Heart right ventricle (tissue), 16 donors: Measurements from ENCODE around the gene FALEC. TPM values are rescaled to one million over a fixed set of nuclear protein-coding genes. Genes with fewer than 3 reads are reported as not detected.

Source experiments
- ATAC-seq, 8 donors: fragments of 200-7000 bp; cut with Tn5 transposase; one replicate each; pipeline ENCODE4 v1.9.1; 2020; ENCODE audit warnings: mild to moderate bottlenecking in 8 of 8, moderate library complexity in 8 of 8, moderate number of reproducible peaks in 1 of 8
- DNase-seq, 2 donors: peaks; one replicate each; pipeline ENCODE4 v3.0.0-alpha.2; 2020
- H3K27ac ChIP-seq, 10 donors: fragments of 200-600 bp; sonication (generic) in 2 of 10; one replicate each; pipeline versions ENCODE4 v1.5.0 to v1.8.0; 2020 to 2022; ENCODE audit warnings: mild to moderate bottlenecking in 3 of 10
- H3K27me3 ChIP-seq, 7 donors: fragments of 200-600 bp; one replicate each; pipeline ENCODE4 v1.8.0; 2021 to 2022; ENCODE audit warnings: mild to moderate bottlenecking in 2 of 7
- H3K36me3 ChIP-seq, 9 donors: fragments of 200-600 bp; sonication (generic) in 1 of 9; one replicate each; pipeline versions ENCODE4 v1.5.0 to v1.8.0; 2020 to 2022; ENCODE audit warnings: mild to moderate bottlenecking in 2 of 9
- H3K4me1 ChIP-seq, 9 donors: fragments of 200-600 bp; sonication (generic) in 1 of 9; one replicate each; pipeline versions ENCODE4 v1.5.0 to v1.8.0; 2020 to 2022; ENCODE audit warnings: mild to moderate bottlenecking in 4 of 9
- H3K4me3 ChIP-seq, 10 donors: fragments of 200-600 bp; sonication (generic) in 2 of 10; one replicate each; pipeline versions ENCODE4 v1.5.0 to v1.8.0; 2020 to 2022; ENCODE audit warnings: mild to moderate bottlenecking in 7 of 10, moderate library complexity in 2 of 10
- H3K9me3 ChIP-seq, 11 donors: fragments of 200-600 bp in 10 of 11; sonication (generic) in 2 of 11; one replicate each; pipeline versions ENCODE4 v1.5.0 to v1.8.0; 2013 to 2022; ENCODE audit warnings: mild to moderate bottlenecking in 2 of 11, control low read depth in 1 of 11, moderate library complexity in 1 of 11
- CTCF ChIP-seq, 9 donors: fragments of 200-600 bp; sonication (generic) in 2 of 9; IDR thresholded peaks; one replicate each; pipeline versions ENCODE4 v1.5.0 to v1.8.0; 2021 to 2022; ENCODE audit warnings: antibody characterized with exemption in 9 of 9, mild to moderate bottlenecking in 5 of 9, moderate library complexity in 1 of 9
- WGBS, 2 donors: extraction: QIAGEN DNeasy Blood & Tissue Kit; methylation state at CpG; one replicate each; pipeline ENCODE4 v1.1.7; 2013; ENCODE audit warnings: inconsistent platforms in 1 of 2; 5-methylcytosine and 5-hydroxymethylcytosine counted together
- intact Hi-C, 10 donors: fragments of 100-400 bp; cut with DNase I; formaldehyde crosslinking; loops; one replicate each; pipeline versions ENCODE4 v1.11.1 to v1.14.2; 2022
- polyA plus RNA-seq, 2 donors: library from polyadenylated mRNA; stranded (reverse); fragments of 200-250 nt; gene quantifications; one replicate each; pipeline ENCODE4 v1.2.3, GENCODE V29; 2013
- total RNA-seq, 10 donors: library from RNA; stranded (reverse); fragmentation: NEBNext Ultra II Directional in 3 of 10; extraction: Animal tissue kit (Norgen Biotek cat#: 25700) in 3 of 10; gene quantifications; one replicate each; pipeline versions ENCODE4 v1.2.1 to v1.2.4, GENCODE V29; 2021 to 2023
- donor health status: Arrhythmogenic right ventricular cardiomyopathy.
- donor health status: ischemic (EF 13 %, LVEDD 7.1; RV severe dilation, severe dysfunction).
- donor health status: healthy with polysubstance abuse.
- donor health status: DM: no; HTN: yes; CAD: no.
- donor health status: DM: no; HTN: no; CAD: no.
- donor health status: ischemic (EF 25% LVEDD 6.9; RV normal size, moderate dysfunction).
- donor health status: ischemic (EF 25% LVEDD 5.7; RV mildly dilated, moderate dysfunction).
- donor health status: healthy.
- donor health status: DM: yes; HTN: yes; CAD: no.
- donor health status: Ischemic cardiomyopathy.
- donor health status: ischemic (EF 35%, LVEDD 5.7; RV mildly dilated, moderate dysfunction).
- donor health status: nonischemic (EF 11% LVEDD 7.7; RV severe dilation, severe dysfunction).
- donor health status: DM: yes; HTN: yes; CAD: no.
- donor health status: PGD.
- donor health status: ischemic (EF 29% LVEDD 5.4; RV normal size, mild dysfunction).
- donor health status: nonischemic (EF 23%, LVEDD 6.1; RV moderate dilation, normal function).

The FALEC gene
- total and polyA plus RNA-seq, 12 donors, result 0.46 to 0.60 TPM; not detected in 10

GRCh38 chr1:150566589-150567340 lies 51.2 kb downstream of the FALEC start:
- DNase-seq, result no peak
- Histone ChIP-seq H3K27me3 (no peaks in the 10 kb centered on the region), H3K4me1 (peaks cover 52 to 100% (median 96%) of the 10 kb centered on the region in 9 donors), H3K4me3 (peak overlapping the region in 7 of 10 donors; percentile 19 to 47 (median 34)), H3K9me3 (no peaks in the 10 kb centered on the region), H3K27ac (peak overlapping the region; percentile 78 to 100 (median 99)), H3K36me3 (peaks cover 0 to 25% (median 2%) of the 10 kb centered on the region in 9 donors)
- intact Hi-C loops, result loop anchor here in 3 of 10 donors (1.0 to 10.0 kb wide), 4 partner anchors 11 to 248 kb away; partner anchors contain the start of genes CTSK (in 1 of the 3) and GOLPH3L (in 1 of the 3)
- TF ChIP-seq CTCF (IDR thresholded peaks at IDR 0.05), result no peak
- no peak for ATAC-seq
- WGBS, 2 donors, result 73 to 82% methylated on average over 12 of the region's 12 CpGs

GRCh38 chr1:150567341-150567716 lies 51.8 kb downstream of the FALEC start:
- 23% methylated on average over 3 of the region's 3 CpGs for WGBS, 2 donors
- Histone ChIP-seq H3K9me3 (no peaks in the 10 kb centered on the region), H3K4me3 (peak overlapping the region in 9 of 10 donors; percentile 12 to 47 (median 34)), H3K36me3 (peaks cover 0 to 31% (median 7%) of the 10 kb centered on the region in 9 donors), H3K27me3 (no peaks in the 10 kb centered on the region), H3K4me1 (peaks cover 49 to 100% (median 99%) of the 10 kb centered on the region in 9 donors), H3K27ac (peak overlapping the region; percentile 78 to 100 (median 99))
- TF ChIP-seq CTCF (IDR thresholded peaks at IDR 0.05), result peak in 1 of 9 donors; percentile 8
- DNase-seq (no peak), ATAC-seq (peak in 4 of 8 donors; percentile 0 to 12 (median 2))
- intact Hi-C loops, result loop anchor here in 3 of 10 donors (1.0 to 10.0 kb wide), 4 partner anchors 10 to 247 kb away; partner anchors contain the start of genes CTSK (in 1 of the 3) and GOLPH3L (in 1 of the 3)

- no peaks in the 10 kb centered on the region for H3K27me3 ChIP-seq
- WGBS, 2 donors, result 1 to 4% methylated on average over 10 of the region's 10 CpGs
- no peaks in the 10 kb centered on the region for H3K9me3 ChIP-seq
- ATAC-seq (peak; percentile 41 to 92 (median 62)), DNase-seq (peak in 1 of 2 donors; percentile 74)
- peak in 1 of 9 donors; percentile 19 for TF ChIP-seq CTCF (IDR thresholded peaks at IDR 0.05)
- peak overlapping the region in 9 of 10 donors; percentile 12 to 47 (median 34) for H3K4me3 ChIP-seq
- peaks cover 0 to 37% (median 13%) of the 10 kb centered on the region in 9 donors for H3K36me3 ChIP-seq
- intact Hi-C loops, result loop anchor here in 4 of 10 donors (1.0 to 10.0 kb wide), 5 partner anchors 9 to 247 kb away; partner anchors contain the start of genes CTSK (in 1 of the 4) and GOLPH3L (in 1 of the 4)
- H3K4me1 ChIP-seq, result peaks cover 48 to 100% (median 99%) of the 10 kb centered on the region in 9 donors
- peak overlapping the region; percentile 78 to 100 (median 99) for H3K27ac ChIP-seq
Measured at GRCh38 chr1:150567717-150568593, 52.4 kb downstream of the FALEC start.

GRCh38 chr1:150568594-150568966 lies 53.0 kb downstream of the FALEC start:
- H3K27me3 ChIP-seq, result no peaks in the 10 kb centered on the region
- peaks cover 48 to 100% (median 99%) of the 10 kb centered on the region in 9 donors for H3K4me1 ChIP-seq
- TF ChIP-seq CTCF (IDR thresholded peaks at IDR 0.05), result no peak
- intact Hi-C loops, result loop anchor here in 4 of 10 donors (2.0 to 10.0 kb wide), 4 partner anchors 24 to 246 kb away; partner anchors contain the start of genes CTSK (in 1 of the 4) and GOLPH3L (in 1 of the 4)
- ATAC-seq (peak in 2 of 8 donors; percentile 0 to 4), DNase-seq (no peak)
- no peaks in the 10 kb centered on the region for H3K9me3 ChIP-seq
- H3K4me3 ChIP-seq, result peak overlapping the region in 8 of 10 donors; percentile 3 to 47 (median 34)
- peak overlapping the region; percentile 78 to 100 (median 99) for H3K27ac ChIP-seq
- H3K36me3 ChIP-seq, result peaks cover 0 to 43% (median 19%) of the 10 kb centered on the region in 9 donors
